Activated T-helper 1 cell treated with anti-CD3 and anti-CD28 coated beads, Interleukin-2, amount 50 U/mL, for 16 hours (primary cell): ENCODE results near the gene FGF11.
A peak's percentile ranks its signal among the peaks of the same experiment; 100 is the strongest.

Experiments used
- DNase-seq, 2 donors: peaks; one replicate each; pipeline ENCODE4 v3.0.0-alpha.2; 2020; ENCODE audit warnings: low read depth in 1 of 2, low spot score in 1 of 2

The FGF11 gene

GRCh38 chr17:7429722-7430121, 9.6 kb upstream of the FGF11 start:
- no peak for DNase-seq

GRCh38 chr17:7431231-7431630, 8.1 kb upstream of the FGF11 start:
- DNase-seq: no peak

- no peak for DNase-seq
These were observed 7.0 kb upstream of the FGF11 start for GRCh38 chr17:7432296-7432695.

GRCh38 chr17:7435676-7436555, 3.4 kb upstream of the FGF11 start:
- peak; percentile 32 to 45 for DNase-seq

GRCh38 chr17:7436556-7437368, 2.5 kb upstream of the FGF11 start:
- DNase-seq: peak; percentile 50 to 71

- DNase-seq: no peak
These were observed 1.9 kb upstream of the FGF11 start for GRCh38 chr17:7437369-7437863.

- DNase-seq: no peak
These were observed 1.2 kb upstream of the FGF11 start for GRCh38 chr17:7437950-7438614.

- DNase-seq: no peak
These were observed 454 bp upstream of the FGF11 start for GRCh38 chr17:7438656-7439460.

GRCh38 chr17:7440113-7440833, 961 bp downstream of the FGF11 start:
- DNase-seq: no peak

GRCh38 chr17:7440834-7441195, 1.5 kb downstream of the FGF11 start:
- no peak for DNase-seq

- DNase-seq: no peak
These were observed 2.0 kb downstream of the FGF11 start for GRCh38 chr17:7441266-7441665.

- DNase-seq: no peak
These were observed 2.8 kb downstream of the FGF11 start for GRCh38 chr17:7442142-7442541.

- no peak for DNase-seq
These were observed 4.5 kb downstream of the FGF11 start for GRCh38 chr17:7443499-7444485.

GRCh38 chr17:7444682-7445618, 5.6 kb downstream of the FGF11 start, which contains the start of gene CHRNB1:
Gene CHRNB1 (plus strand): TSS chr17:7445061. CDS start chr17:7445128, 67 bp downstream.
- no peak for DNase-seq

- no peak for DNase-seq
These were observed 6.3 kb downstream of the FGF11 start for GRCh38 chr17:7445619-7445968.

- no peak for DNase-seq
These were observed 9.1 kb downstream of the FGF11 start for GRCh38 chr17:7448461-7448860.

- no peak for DNase-seq
These were observed 20.7 kb downstream of the FGF11 start for GRCh38 chr17:7459961-7460545.
